Dendritic cell treated with granulocyte-macrophage colony-stimulating factor and Interleukin-4, amounts not matched to agents 40 ng/mL and 50 ng/mL, for 4 days (primary cell): ENCODE results near the gene PIN4.
"Not testable (repeated sequence)": the region's sequence is repeated elsewhere in the genome, so short reads cannot be mapped to it uniquely, and the experiment has no call there.

ENCODE experiments used
- H3K27ac Mint-ChIP-seq: one replicate; pipeline ENCODE4 v1.8.0; 2022; ENCODE audit warnings: mild to moderate bottlenecking, mixed read lengths
- H3K27me3 Mint-ChIP-seq: one replicate; pipeline ENCODE4 v1.8.0; 2022; ENCODE audit warnings: mild to moderate bottlenecking, mixed read lengths
- H3K36me3 Mint-ChIP-seq: one replicate; pipeline ENCODE4 v1.8.0; 2022; ENCODE audit warnings: low read depth, mixed read lengths
- H3K4me1 Mint-ChIP-seq: one replicate; pipeline ENCODE4 v1.8.0; 2022; ENCODE audit warnings: low read depth, mixed read lengths
- H3K4me3 Mint-ChIP-seq: one replicate; pipeline ENCODE4 v1.8.0; 2022; ENCODE audit warnings: mild to moderate bottlenecking, moderate library complexity, mixed read lengths
- H3K9me3 Mint-ChIP-seq: one replicate; pipeline ENCODE4 v1.8.0; 2022; ENCODE audit warnings: mixed read lengths
- intact Hi-C: fragments of 100-400 bp; cut with micrococcal nuclease; formaldehyde crosslinking; loops from one replicate; pipeline ENCODE4 v1.15.0; 2022

Gene PIN4

DNA sequence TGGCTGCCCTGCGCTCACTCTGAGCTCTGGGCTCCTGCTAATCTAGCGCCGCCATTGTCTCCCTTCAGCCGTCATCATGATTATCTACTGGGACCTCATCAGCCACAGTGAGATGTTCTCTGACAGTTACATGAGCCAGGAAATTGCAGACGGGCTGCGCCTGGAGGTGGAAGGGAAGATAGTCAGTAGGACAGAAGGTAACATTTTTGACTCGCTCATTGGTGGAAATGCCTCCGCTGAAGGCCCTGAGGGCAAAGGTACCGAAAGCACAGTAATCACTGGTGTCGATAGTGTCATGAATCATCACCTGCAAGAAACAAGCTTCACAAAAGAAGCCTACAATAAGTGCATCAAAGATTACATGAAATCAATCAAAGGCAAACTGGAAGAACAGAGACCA lies 21.8 kb upstream of the PIN4 start:
- Mint-ChIP-seq H3K36me3 (no peaks in the 10 kb centered on the region), H3K4me3 (no peak overlapping the region), H3K4me1 (no peaks in the 10 kb centered on the region), H3K9me3 (no peaks in the 10 kb centered on the region), H3K27me3 (no peaks in the 10 kb centered on the region), H3K27ac (no peak overlapping the region)
- intact Hi-C loops = no loop called here

DNA sequence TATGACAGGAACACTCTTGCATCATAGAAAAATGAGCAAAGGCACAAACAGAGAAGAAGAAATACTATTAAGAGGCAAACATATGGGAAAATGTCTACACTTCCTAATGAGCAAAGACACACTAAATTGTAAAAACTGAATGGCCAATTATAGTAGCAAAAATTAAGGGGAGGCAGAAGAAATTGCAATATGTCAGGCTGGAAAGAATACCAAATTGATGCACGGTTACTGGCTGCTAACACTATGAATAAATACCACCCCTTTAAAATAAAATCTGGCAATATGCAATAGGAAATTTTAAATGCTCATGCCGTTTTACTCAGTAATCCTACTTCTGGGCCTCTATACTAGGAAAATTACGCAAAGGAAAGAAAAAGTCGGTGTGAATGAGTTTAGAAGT lies 16.0 kb upstream of the PIN4 start:
- Mint-ChIP-seq H3K9me3 (no peaks in the 10 kb centered on the region), H3K4me3 (no peak overlapping the region), H3K36me3 (no peaks in the 10 kb centered on the region), H3K4me1 (no peaks in the 10 kb centered on the region), H3K27me3 (no peaks in the 10 kb centered on the region), H3K27ac (no peak overlapping the region)
- intact Hi-C loops = no loop called here

DNA sequence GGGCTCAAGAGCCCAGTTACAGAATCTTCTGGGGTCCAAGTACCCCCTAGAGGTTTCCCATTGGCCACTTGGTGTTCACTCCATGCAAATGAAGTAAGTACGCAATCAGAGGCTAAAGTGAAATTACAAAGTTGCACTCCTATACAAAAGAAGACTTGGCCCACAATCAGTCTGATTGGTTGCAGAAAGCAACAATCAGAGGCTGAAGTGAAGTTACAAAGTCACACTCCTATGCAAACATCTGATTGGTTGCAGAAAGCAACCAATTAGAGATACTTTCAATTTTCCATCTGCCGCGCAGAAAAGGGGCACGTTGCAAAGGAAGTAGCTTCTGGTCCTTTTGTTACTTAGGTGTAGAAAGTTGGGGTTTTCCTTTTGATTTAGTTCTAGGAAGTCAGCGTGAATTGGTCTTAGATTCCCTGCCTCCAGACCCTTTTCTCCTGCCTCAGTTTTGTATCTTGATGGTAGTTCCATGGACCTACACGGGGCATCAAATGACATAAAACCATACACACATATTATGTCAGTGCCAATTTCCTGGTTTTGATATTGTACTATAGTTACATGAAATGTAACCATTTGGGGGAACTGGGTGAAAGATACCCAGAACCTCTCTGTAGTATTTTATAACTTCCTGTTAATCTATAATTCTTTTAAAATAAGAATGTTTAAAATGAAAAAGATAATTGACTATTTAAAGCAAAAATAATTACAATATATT lies 12.4 kb upstream of the PIN4 start:
- Mint-ChIP-seq H3K4me3 (peak overlapping the region; percentile 45), H3K36me3 (no peaks in the 10 kb centered on the region), H3K27me3 (no peaks in the 10 kb centered on the region), H3K27ac (no peak overlapping the region), H3K9me3 (no peaks in the 10 kb centered on the region), H3K4me1 (no peaks in the 10 kb centered on the region)
- intact Hi-C loops = no loop called here

- H3K36me3 Mint-ChIP-seq, H3K27ac Mint-ChIP-seq, H3K4me3 Mint-ChIP-seq, intact Hi-C loops, H3K4me1 Mint-ChIP-seq, H3K9me3 Mint-ChIP-seq, H3K27me3 Mint-ChIP-seq: not testable (repeated sequence)
Measured at GRCh38 chrX:72176289-72176688, 5.3 kb upstream of the PIN4 start.

- Mint-ChIP-seq H3K4me1 (no peaks in the 10 kb centered on the region), H3K36me3 (no peaks in the 10 kb centered on the region), H3K4me3 (no peak overlapping the region), H3K27me3 (no peaks in the 10 kb centered on the region), H3K9me3 (no peaks in the 10 kb centered on the region), H3K27ac (no peak overlapping the region)
- intact Hi-C loops = no loop called here
Measured at GRCh38 chrX:72176981-72177380, 4.6 kb upstream of the PIN4 start.

DNA sequence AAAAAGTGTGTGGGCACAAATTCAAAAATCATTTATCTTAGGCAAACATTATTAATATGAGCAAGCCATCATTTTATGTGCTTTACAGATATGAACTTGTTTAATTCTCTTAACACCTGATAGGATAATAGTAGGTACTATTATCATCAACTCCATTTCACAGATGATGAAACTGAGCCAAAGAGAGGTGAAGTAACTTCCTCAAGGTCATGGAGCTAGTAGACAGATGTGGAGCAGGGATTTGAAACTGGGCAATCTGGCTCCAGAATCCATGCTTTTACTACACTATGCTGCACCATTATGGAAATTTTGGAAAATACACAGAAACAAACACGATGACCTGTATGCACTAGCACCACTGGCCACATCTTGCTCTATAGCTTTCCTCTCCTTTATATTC lies 1.0 kb upstream of the PIN4 start:
- H3K4me3 Mint-ChIP-seq = no peak overlapping the region
- peaks cover 6% of the 10 kb centered on the region for H3K36me3 Mint-ChIP-seq
- H3K27ac Mint-ChIP-seq = no peak overlapping the region
- H3K4me1 Mint-ChIP-seq = peaks cover 5% of the 10 kb centered on the region
- no peaks in the 10 kb centered on the region for H3K9me3 Mint-ChIP-seq
- intact Hi-C loops = loop anchor here (5.0 kb wide), 1 partner anchor 48 kb away; the partner anchor contains the start of gene RTL5
- H3K27me3 Mint-ChIP-seq = no peaks in the 10 kb centered on the region

GRCh38 chrX:72182924-72183323 lies 1.4 kb downstream of the PIN4 start:
- no peak overlapping the region for H3K4me3 Mint-ChIP-seq
- H3K27ac Mint-ChIP-seq = no peak overlapping the region
- H3K4me1 Mint-ChIP-seq = peaks cover 5% of the 10 kb centered on the region
- intact Hi-C loops = loop anchor here (5.0 kb wide), 1 partner anchor 51 kb away; the partner anchor contains the start of gene RTL5
- H3K9me3 Mint-ChIP-seq = no peaks in the 10 kb centered on the region
- no peaks in the 10 kb centered on the region for H3K27me3 Mint-ChIP-seq
- peaks cover 6% of the 10 kb centered on the region for H3K36me3 Mint-ChIP-seq

- no peak overlapping the region for H3K27ac Mint-ChIP-seq
Measured at GRCh38 chrX:72201836-72202536, 20.4 kb downstream of the PIN4 start.

DNA sequence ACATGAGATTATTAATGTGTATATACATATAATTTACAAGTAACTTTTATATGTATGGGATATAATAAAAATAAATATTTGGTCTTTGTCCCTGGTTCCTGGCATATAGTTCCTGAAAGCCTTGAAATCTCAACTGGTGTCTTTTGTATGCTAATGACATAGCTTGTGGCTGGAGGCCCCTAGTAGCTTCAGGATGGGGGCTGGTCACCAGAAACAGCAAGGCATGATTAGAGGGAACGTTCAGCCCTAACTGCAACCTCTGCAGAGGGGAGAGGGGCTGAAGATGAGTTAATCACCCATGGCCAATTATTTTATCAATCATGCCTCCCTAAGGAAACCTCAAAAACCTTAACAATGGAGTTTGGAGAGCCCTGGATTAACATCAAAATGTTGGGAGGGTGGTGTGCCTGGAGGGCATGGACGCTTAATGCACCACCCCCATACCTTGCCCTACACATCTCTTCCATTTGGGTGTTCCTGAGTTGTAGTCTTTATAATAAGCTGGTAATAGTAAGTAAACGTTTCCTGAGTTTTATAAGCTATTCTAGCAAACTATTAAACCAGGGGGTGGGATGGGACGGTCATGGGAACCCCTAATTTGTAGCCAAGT lies 21.3 kb downstream of the PIN4 start:
- H3K27me3 Mint-ChIP-seq = no peaks in the 10 kb centered on the region
- peaks cover 58% of the 10 kb centered on the region for H3K36me3 Mint-ChIP-seq
- H3K4me1 Mint-ChIP-seq = no peaks in the 10 kb centered on the region
- intact Hi-C loops = no loop called here
- no peak overlapping the region for H3K4me3 Mint-ChIP-seq
- H3K9me3 Mint-ChIP-seq = no peaks in the 10 kb centered on the region
- no peak overlapping the region for H3K27ac Mint-ChIP-seq

More at GRCh38 chrX:72201836-72202536, 20.4 kb downstream of the PIN4 start:
- Mint-ChIP-seq H3K36me3 (peaks cover 58% of the 10 kb centered on the region), H3K9me3 (no peaks in the 10 kb centered on the region), H3K4me1 (no peaks in the 10 kb centered on the region), H3K4me3 (no peak overlapping the region), H3K27me3 (no peaks in the 10 kb centered on the region)
- intact Hi-C loops = no loop called here

DNA sequence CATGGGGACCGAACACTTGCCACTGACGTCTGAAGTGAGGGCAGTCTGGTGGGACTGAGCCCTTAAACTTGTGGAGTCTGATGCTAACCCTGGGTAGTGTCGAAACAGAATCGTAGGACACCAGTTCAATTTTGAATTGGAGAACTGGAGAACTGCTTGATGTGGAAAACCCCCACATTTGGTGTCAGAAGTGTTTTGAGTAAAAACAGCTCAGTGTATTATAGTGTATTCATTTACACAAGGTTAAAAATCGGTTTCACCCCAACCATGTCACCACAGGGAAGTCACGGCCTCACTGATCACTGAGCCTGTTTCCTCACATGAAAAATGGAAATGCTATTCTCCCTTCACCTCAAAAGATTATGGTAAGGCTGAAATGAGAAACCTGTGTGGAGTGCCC lies 21.9 kb downstream of the PIN4 start:
- Mint-ChIP-seq H3K4me3 (no peak overlapping the region), H3K4me1 (no peaks in the 10 kb centered on the region), H3K27me3 (no peaks in the 10 kb centered on the region), H3K36me3 (peaks cover 61% of the 10 kb centered on the region), H3K9me3 (no peaks in the 10 kb centered on the region), H3K27ac (no peak overlapping the region)
- intact Hi-C loops = no loop called here

GRCh38 chrX:72205706-72206105 lies 24.1 kb downstream of the PIN4 start:
- no peaks in the 10 kb centered on the region for H3K4me1 Mint-ChIP-seq
- no peaks in the 10 kb centered on the region for H3K27me3 Mint-ChIP-seq
- peaks cover 61% of the 10 kb centered on the region for H3K36me3 Mint-ChIP-seq
- H3K4me3 Mint-ChIP-seq = no peak overlapping the region
- H3K9me3 Mint-ChIP-seq = no peaks in the 10 kb centered on the region
- H3K27ac Mint-ChIP-seq = no peak overlapping the region
- intact Hi-C loops = no loop called here

DNA sequence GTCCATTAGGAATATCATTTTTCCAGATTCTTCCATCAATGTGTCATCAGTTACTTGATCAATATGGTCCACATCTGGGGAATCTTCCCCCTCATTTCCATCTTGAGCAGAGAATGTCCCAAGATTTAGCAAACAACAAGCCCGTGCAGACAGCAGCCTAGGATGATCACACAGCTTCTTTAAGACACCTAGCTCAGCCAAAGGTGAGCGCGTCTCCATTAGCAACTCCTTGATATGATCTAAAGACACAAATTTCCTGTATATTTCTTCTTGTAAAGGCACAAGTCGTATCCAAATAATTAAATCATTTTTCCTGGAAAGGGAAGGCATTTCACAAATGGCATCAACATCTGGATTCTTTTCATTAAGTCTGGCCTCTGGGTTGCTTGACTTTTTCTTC lies 25.8 kb downstream of the PIN4 start:
- intact Hi-C loops = no loop called here
- no peak overlapping the region for H3K4me3 Mint-ChIP-seq
- no peaks in the 10 kb centered on the region for H3K9me3 Mint-ChIP-seq
- H3K27me3 Mint-ChIP-seq = no peaks in the 10 kb centered on the region
- no peaks in the 10 kb centered on the region for H3K4me1 Mint-ChIP-seq
- H3K27ac Mint-ChIP-seq = no peak overlapping the region
- peaks cover 52% of the 10 kb centered on the region for H3K36me3 Mint-ChIP-seq

- no peaks in the 10 kb centered on the region for H3K4me1 Mint-ChIP-seq
- intact Hi-C loops = no loop called here
- H3K36me3 Mint-ChIP-seq = peaks cover 46% of the 10 kb centered on the region
- no peaks in the 10 kb centered on the region for H3K27me3 Mint-ChIP-seq
- H3K27ac Mint-ChIP-seq = no peak overlapping the region
- H3K4me3 Mint-ChIP-seq = no peak overlapping the region
- no peaks in the 10 kb centered on the region for H3K9me3 Mint-ChIP-seq
Measured at GRCh38 chrX:72208126-72208800, 26.7 kb downstream of the PIN4 start.

GRCh38 chrX:72216973-72217372 lies 35.4 kb downstream of the PIN4 start:
- Mint-ChIP-seq H3K9me3 (no peaks in the 10 kb centered on the region), H3K27me3 (no peaks in the 10 kb centered on the region), H3K4me1 (no peaks in the 10 kb centered on the region), H3K27ac (no peak overlapping the region), H3K36me3 (peaks cover 25% of the 10 kb centered on the region), H3K4me3 (no peak overlapping the region)
- intact Hi-C loops = no loop called here
